GM12873 (cell line): ENCODE measurements around the gene CLPSL2.

Source experiments
- TF ChIP-seq, protein P1 (sequence below): IDR thresholded peaks from 2 replicates; pipeline ENCODE4 v1.5.1; 2012; ENCODE audit warnings: low read depth, mild to moderate bottlenecking, moderate library complexity, low read length, control low read depth; ENCODE audit not compliant: insufficient read depth; ENCODE audit errors: missing control alignments

CLPSL2 gene

DNA sequence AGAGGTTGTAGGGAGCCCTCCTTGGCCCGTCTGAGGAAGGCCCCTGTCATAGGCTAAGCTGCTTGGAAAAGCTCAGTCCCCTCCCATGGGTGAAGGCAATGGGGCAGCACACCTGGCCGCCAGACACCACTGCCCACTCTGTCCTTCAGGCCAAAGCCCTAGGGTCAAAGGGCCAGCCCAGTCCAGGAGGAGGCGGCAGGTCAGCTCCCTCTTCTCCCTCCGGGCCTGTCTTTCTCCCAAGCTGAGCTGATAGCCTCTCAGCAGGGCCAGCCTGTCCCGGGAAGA is 5.1 kb upstream of the CLPSL2 start:
- TF ChIP-seq, protein P1, sequence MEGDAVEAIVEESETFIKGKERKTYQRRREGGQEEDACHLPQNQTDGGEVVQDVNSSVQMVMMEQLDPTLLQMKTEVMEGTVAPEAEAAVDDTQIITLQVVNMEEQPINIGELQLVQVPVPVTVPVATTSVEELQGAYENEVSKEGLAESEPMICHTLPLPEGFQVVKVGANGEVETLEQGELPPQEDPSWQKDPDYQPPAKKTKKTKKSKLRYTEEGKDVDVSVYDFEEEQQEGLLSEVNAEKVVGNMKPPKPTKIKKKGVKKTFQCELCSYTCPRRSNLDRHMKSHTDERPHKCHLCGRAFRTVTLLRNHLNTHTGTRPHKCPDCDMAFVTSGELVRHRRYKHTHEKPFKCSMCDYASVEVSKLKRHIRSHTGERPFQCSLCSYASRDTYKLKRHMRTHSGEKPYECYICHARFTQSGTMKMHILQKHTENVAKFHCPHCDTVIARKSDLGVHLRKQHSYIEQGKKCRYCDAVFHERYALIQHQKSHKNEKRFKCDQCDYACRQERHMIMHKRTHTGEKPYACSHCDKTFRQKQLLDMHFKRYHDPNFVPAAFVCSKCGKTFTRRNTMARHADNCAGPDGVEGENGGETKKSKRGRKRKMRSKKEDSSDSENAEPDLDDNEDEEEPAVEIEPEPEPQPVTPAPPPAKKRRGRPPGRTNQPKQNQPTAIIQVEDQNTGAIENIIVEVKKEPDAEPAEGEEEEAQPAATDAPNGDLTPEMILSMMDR, result no peak

GRCh38 chr6:35774116-35774794 is 2.1 kb upstream of the CLPSL2 start:
- TF ChIP-seq, protein P1, result no peak

GRCh38 chr6:35775031-35775430 is 1.4 kb upstream of the CLPSL2 start:
- TF ChIP-seq, protein P1, result no peak

- TF ChIP-seq, protein P1, result no peak
These were observed 1.1 kb downstream of the CLPSL2 start for GRCh38 chr6:35777356-35778102.

DNA sequence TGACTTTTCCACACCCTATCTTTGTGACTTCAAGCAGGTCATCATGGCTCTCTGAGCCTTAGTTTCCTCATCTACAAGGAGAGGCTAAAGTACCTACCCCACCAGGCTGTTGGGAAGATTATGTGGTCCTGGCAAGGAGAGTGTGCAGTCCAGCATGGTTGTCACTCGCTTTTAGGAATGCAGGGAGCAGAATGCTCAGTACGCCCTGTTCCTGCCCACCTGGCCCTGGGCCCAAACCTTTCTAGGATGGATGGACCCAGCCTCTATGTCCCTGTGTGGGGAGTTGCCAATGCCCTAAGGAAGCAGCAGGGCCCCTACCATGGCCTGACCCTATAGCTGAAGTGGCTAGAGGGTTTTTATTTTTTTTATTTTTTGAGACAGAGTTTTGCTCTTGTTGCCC is 2.0 kb downstream of the CLPSL2 start:
- TF ChIP-seq, protein P1, result no peak

DNA sequence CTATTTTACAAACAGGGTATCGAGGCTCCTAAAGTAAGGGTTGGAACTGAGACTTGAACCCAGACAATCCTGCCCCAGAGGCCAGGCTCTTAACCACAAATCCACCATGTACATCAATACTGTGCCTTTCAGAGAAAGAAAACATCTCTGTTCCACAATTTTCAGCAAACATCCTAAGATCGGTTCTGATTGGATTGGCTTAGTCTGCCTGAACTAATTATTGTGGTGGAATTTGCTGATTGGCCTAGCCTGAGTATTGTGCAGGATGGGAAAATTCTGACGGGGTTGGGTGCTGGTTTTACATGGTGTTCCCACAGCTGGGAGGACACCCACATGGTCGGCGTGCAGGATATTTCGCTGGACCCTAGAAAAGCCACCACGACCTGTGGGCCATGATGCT is 4.3 kb downstream of the CLPSL2 start, which contains the start of gene CLPSL1:
Gene CLPSL1, plus strand, starts transcription at position 301 of the 400 bp plus-strand sequence. Its CDS starts 92 bp downstream, at position 393.
- TF ChIP-seq, protein P1, result no peak

GRCh38 chr6:35781290-35781689 is 4.9 kb downstream of the CLPSL2 start:
- TF ChIP-seq, protein P1, result no peak
